Mesodermal cell (in vitro differentiated cells): ENCODE results near the gene WDR38. TPM values are rescaled to one million over a fixed set of nuclear protein-coding genes. Genes with fewer than 3 reads are reported as not detected.

Source experiments
- H3K27ac ChIP-seq: 2 replicates; pipeline ENCODE4 v1.7.0; 2013; ENCODE audit warnings: mild to moderate bottlenecking, low read depth, low read length, moderate library complexity; ENCODE audit not compliant: severe bottlenecking
- H3K36me3 ChIP-seq: 2 replicates; pipeline ENCODE4 v1.7.1; 2013; ENCODE audit warnings: mild to moderate bottlenecking, low read length, moderate library complexity; ENCODE audit not compliant: control insufficient read depth, insufficient read depth
- H3K4me1 ChIP-seq: one replicate; pipeline ENCODE4 v1.7.1; 2013; ENCODE audit warnings: mild to moderate bottlenecking, low read length; ENCODE audit not compliant: insufficient read depth, control insufficient read depth, poor library complexity, severe bottlenecking
- H3K4me3 ChIP-seq: 2 replicates; pipeline ENCODE4 v1.7.0; 2013; ENCODE audit warnings: low read length, control low read depth, mild to moderate bottlenecking; ENCODE audit not compliant: insufficient read depth, poor library complexity, severe bottlenecking; ENCODE audit errors: extremely low read depth
- H3K9me3 ChIP-seq: 2 replicates; pipeline ENCODE4 v1.7.1; 2013; ENCODE audit warnings: mild to moderate bottlenecking, low read length, moderate library complexity; ENCODE audit not compliant: control insufficient read depth
- WGBS, 2 experiments: methylation state at CpG; one replicate each; pipeline ENCODE4 v1.1.5; 2013; ENCODE audit warnings: missing lambda C conversion rate in 2 of 2; ENCODE audit not compliant: insufficient coverage in 2 of 2; 5-methylcytosine and 5-hydroxymethylcytosine counted together
- polyA plus RNA-seq, 2 experiments: library from polyadenylated mRNA; stranded (reverse); fragments of 50-300 nt; gene quantifications; one replicate each; pipeline ENCODE4 v1.2.3, GENCODE V29; 2013

WDR38 gene
- not detected for polyA plus RNA-seq (2013, experiment 1 of 2)
- polyA plus RNA-seq (2013, experiment 2 of 2) = not detected

GRCh38 chr9:124852829-124853531, at the start of gene WDR38:
Gene WDR38, plus strand, starts transcription at chr9:124853460. Its CDS starts 72 bp downstream, at chr9:124853532.
- H3K27ac ChIP-seq = no peak within 1 kb of the TSS
- H3K4me1 ChIP-seq = peaks cover 9% of the 10 kb centered on the region
- H3K9me3 ChIP-seq = no peaks in the 10 kb centered on the region
- peaks cover 17% of the 10 kb centered on the region for H3K36me3 ChIP-seq
- 1 to 3% methylated on average over 24 to 50 of the region's 51 CpGs for whole genome bisulfite sequencing, 2 experiments
- peak within 1 kb of the TSS; percentile 39 for H3K4me3 ChIP-seq

- Histone ChIP-seq H3K9me3 (no peaks in the 10 kb centered on the region), H3K4me3 (no peak overlapping the region), H3K4me1 (peaks cover 7% of the 10 kb centered on the region), H3K36me3 (no peaks in the 10 kb centered on the region), H3K27ac (no peak overlapping the region)
- 98% methylated on average over 6 of the region's 8 CpGs; no CpG with 5 or more reads in 1 of the 2 experiments for WGBS, 2 experiments
These were observed 49.3 kb upstream of the WDR38 start for GRCh38 chr9:124803911-124804310.

DNA sequence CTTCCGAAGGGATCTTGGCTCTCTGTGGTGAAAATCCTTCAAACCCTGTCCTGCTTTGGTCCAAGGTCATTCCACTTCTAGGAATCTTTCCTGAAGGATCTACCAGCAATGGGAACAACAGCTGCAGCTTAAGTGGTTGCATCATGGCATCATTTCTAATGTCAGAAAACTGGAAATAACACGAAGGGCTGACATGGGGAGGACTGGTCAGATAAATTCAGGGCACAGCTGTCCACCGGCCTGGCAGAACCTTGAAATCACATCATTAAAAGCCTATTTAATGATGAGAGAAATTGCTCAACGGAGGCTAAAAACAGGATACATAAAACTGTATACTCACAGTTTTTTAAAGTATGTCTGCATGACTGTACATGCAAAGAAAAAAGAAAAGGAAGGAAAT, 48.1 kb upstream of the WDR38 start:
- Histone ChIP-seq H3K9me3 (no peaks in the 10 kb centered on the region), H3K4me1 (peaks cover 14% of the 10 kb centered on the region), H3K36me3 (no peaks in the 10 kb centered on the region), H3K27ac (no peak overlapping the region), H3K4me3 (no peak overlapping the region)
- WGBS, 2 experiments = 100% methylated on average over 2 of the region's 4 CpGs

- 91 to 96% methylated on average over 11 to 12 of the region's 12 CpGs for WGBS, 2 experiments
- Histone ChIP-seq H3K27ac (no peak overlapping the region), H3K36me3 (no peaks in the 10 kb centered on the region), H3K9me3 (no peaks in the 10 kb centered on the region), H3K4me3 (no peak overlapping the region), H3K4me1 (peaks cover 38% of the 10 kb centered on the region)
These were observed 44.9 kb upstream of the WDR38 start for GRCh38 chr9:124808246-124808956.

GRCh38 chr9:124809211-124809610, 44.0 kb upstream of the WDR38 start:
- H3K27ac ChIP-seq = peak overlapping the region; percentile 41
- no peaks in the 10 kb centered on the region for H3K9me3 ChIP-seq
- no peaks in the 10 kb centered on the region for H3K36me3 ChIP-seq
- 94 to 96% methylated on average over 6 of the region's 6 CpGs for WGBS, 2 experiments
- H3K4me3 ChIP-seq = no peak overlapping the region
- peaks cover 46% of the 10 kb centered on the region for H3K4me1 ChIP-seq

DNA sequence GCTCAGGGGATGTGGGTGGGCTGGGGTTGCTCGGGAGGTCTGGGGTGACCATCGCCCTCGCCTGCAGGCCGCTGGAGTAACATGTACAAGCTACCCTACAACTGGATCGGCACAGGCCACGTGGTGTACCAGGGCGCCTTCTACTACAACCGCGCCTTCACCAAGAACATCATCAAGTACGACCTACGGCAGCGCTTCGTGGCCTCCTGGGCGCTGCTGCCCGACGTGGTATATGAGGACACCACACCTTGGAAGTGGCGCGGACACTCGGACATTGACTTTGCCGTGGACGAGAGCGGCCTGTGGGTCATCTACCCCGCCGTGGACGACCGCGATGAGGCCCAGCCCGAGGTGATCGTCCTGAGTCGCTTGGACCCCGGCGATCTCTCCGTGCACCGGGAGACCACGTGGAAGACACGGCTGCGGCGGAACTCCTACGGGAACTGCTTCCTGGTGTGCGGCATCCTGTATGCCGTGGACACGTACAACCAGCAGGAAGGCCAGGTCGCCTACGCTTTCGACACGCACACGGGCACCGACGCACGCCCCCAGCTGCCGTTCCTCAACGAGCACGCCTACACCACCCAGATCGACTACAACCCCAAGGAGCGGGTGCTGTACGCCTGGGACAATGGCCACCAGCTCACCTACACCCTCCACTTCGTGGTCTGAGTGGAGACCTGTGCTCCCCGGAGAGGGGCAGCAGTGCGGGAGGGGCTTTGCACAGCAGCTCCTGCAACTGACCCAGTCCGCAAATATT, 43.3 kb upstream of the WDR38 start:
- no peaks in the 10 kb centered on the region for H3K36me3 ChIP-seq
- no peak overlapping the region for H3K4me3 ChIP-seq
- peak overlapping the region; percentile 98 for H3K27ac ChIP-seq
- H3K4me1 ChIP-seq = peaks cover 50% of the 10 kb centered on the region
- WGBS, 2 experiments = 96 to 98% methylated on average over 58 to 59 of the region's 60 CpGs
- no peaks in the 10 kb centered on the region for H3K9me3 ChIP-seq

- Histone ChIP-seq H3K4me1 (peaks cover 50% of the 10 kb centered on the region), H3K36me3 (no peaks in the 10 kb centered on the region), H3K27ac (peak overlapping the region; percentile 98), H3K4me3 (no peak overlapping the region), H3K9me3 (no peaks in the 10 kb centered on the region)
- 17 to 24% methylated on average over 9 to 11 of the region's 12 CpGs for WGBS, 2 experiments
These were observed 42.5 kb upstream of the WDR38 start for GRCh38 chr9:124810663-124811355.

DNA sequence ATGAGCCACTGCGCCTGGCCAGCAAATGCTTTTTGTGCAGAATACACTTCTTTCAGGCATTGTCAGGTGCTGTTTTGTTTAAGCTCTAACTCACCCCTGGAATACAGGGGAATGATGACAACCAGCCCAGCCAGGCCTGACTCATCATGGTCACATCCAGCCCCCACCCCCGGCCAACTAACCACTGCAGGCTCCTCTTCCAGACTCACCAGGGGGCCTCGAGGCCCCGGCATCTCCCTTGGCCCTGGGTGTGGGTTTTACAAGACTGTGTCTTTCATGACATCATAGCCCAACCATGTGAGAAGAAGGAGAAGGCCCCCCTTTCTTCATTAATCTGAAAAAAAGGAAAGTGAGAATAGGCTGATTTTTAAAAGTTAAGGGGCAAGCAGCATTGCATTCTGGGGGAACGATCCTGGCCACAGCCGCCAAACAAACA, 40.8 kb upstream of the WDR38 start:
- Histone ChIP-seq H3K27ac (peak overlapping the region; percentile 98), H3K9me3 (no peaks in the 10 kb centered on the region), H3K36me3 (no peaks in the 10 kb centered on the region), H3K4me3 (no peak overlapping the region), H3K4me1 (peaks cover 56% of the 10 kb centered on the region)
- WGBS, 2 experiments = 52 to 82% methylated on average over 1 to 3 of the region's 6 CpGs

- Histone ChIP-seq H3K9me3 (no peaks in the 10 kb centered on the region), H3K4me1 (peaks cover 57% of the 10 kb centered on the region), H3K36me3 (no peaks in the 10 kb centered on the region), H3K27ac (peak overlapping the region; percentile 98), H3K4me3 (no peak overlapping the region)
- 84 to 90% methylated on average over 5 to 7 of the region's 7 CpGs for WGBS, 2 experiments
These were observed 40.2 kb upstream of the WDR38 start for GRCh38 chr9:124813041-124813440.

- no peaks in the 10 kb centered on the region for H3K9me3 ChIP-seq
- no peak overlapping the region for H3K4me3 ChIP-seq
- peaks cover 57% of the 10 kb centered on the region for H3K4me1 ChIP-seq
- WGBS, 2 experiments = 80 to 86% methylated on average over 10 to 11 of the region's 11 CpGs
- H3K36me3 ChIP-seq = no peaks in the 10 kb centered on the region
- peak overlapping the region; percentile 98 for H3K27ac ChIP-seq
These were observed 39.6 kb upstream of the WDR38 start for GRCh38 chr9:124813501-124814163.
